HepG2 (cell line): ENCODE measurements around the gene DLL3. TPM values are rescaled to one million over a fixed set of nuclear protein-coding genes. Genes with fewer than 3 reads are reported as not detected.

ENCODE experiments used
- DMAP1 ChIP-seq: IDR thresholded peaks from 2 replicates; pipeline ENCODE4 v1.6.1; 2016
- E2F5 ChIP-seq: sonication (generic); formaldehyde crosslinking; conservative IDR thresholded peaks from 2 replicates; pipeline ENCODE4 v1.4.0; 2020; ENCODE audit warnings: missing genetic modification reagents
- HCFC1 ChIP-seq: fragments of 150-350 bp; IDR thresholded peaks from 2 replicates; pipeline ENCODE4 v1.6.1; 2014; ENCODE audit warnings: low read depth, low read length
- IKZF4 ChIP-seq: sonication (generic); formaldehyde crosslinking; IDR thresholded peaks from 2 replicates; pipeline ENCODE4 v1.5.1; 2020; ENCODE audit warnings: borderline replicate concordance, mild to moderate bottlenecking, low read depth, missing genetic modification reagents; ENCODE audit errors: not compliant biosample characterization
- MXI1 ChIP-seq: IDR thresholded peaks from 3 replicates; pipeline ENCODE4 v1.6.1; 2012; ENCODE audit warnings: low read depth, low read length, inconsistent platforms, borderline replicate concordance
- PRMT3 ChIP-seq: sonication (generic); formaldehyde crosslinking; IDR thresholded peaks from 2 replicates; pipeline ENCODE4 v1.8.1; 2022; ENCODE audit warnings: low read depth, mild to moderate bottlenecking, moderate library complexity, missing genetic modification reagents, borderline replicate concordance
- RAD51 ChIP-seq: fragments of 450-650 bp; IDR thresholded peaks from 2 replicates; pipeline ENCODE4 v1.6.1; 2016; ENCODE audit warnings: borderline replicate concordance
- RFX3 ChIP-seq: IDR thresholded peaks from 2 replicates; pipeline ENCODE4 v1.6.1; 2016; ENCODE audit warnings: missing biosample characterization, missing genetic modification reagents
- SIN3B ChIP-seq: fragments of 150-350 bp; IDR thresholded peaks from 2 replicates; pipeline ENCODE4 v1.6.1; 2014; ENCODE audit warnings: low read length
- ZBTB26 ChIP-seq: IDR thresholded peaks from 2 replicates; pipeline ENCODE4 v1.6.1; 2016; ENCODE audit warnings: missing compliant biosample characterization, missing genetic modification reagents, borderline replicate concordance
- ZBTB34 ChIP-seq: sonication (generic); formaldehyde crosslinking; IDR thresholded peaks from 2 replicates; pipeline ENCODE4 v1.8.0; 2022; ENCODE audit warnings: mild to moderate bottlenecking, missing genetic modification reagents
- ZBTB7A ChIP-seq: sonication (generic); formaldehyde crosslinking; IDR thresholded peaks from 2 replicates; pipeline ENCODE4 v1.8.0; 2022; ENCODE audit warnings: mild to moderate bottlenecking, missing genetic modification reagents
- ZFP1 ChIP-seq: IDR thresholded peaks from 2 replicates; pipeline ENCODE4 v1.6.1; 2016
- ZNF281 ChIP-seq: sonication (generic); formaldehyde crosslinking; IDR thresholded peaks from 2 replicates; pipeline ENCODE4 v1.4.0; 2020; ENCODE audit warnings: missing genetic modification reagents, borderline replicate concordance
- ZNF687 ChIP-seq: sonication (generic); formaldehyde crosslinking; IDR thresholded peaks from 2 replicates; pipeline ENCODE4 v1.5.1; 2020; ENCODE audit warnings: mild to moderate bottlenecking, missing genetic modification reagents, moderate library complexity
- ZNF766 ChIP-seq: sonication (generic); formaldehyde crosslinking; IDR thresholded peaks from 2 replicates; pipeline ENCODE4 v1.5.0; 2020; ENCODE audit warnings: missing genetic modification reagents, borderline replicate concordance
- ZNF777 ChIP-seq: sonication (generic); formaldehyde crosslinking; IDR thresholded peaks from 2 replicates; pipeline ENCODE4 v1.4.0; 2020; ENCODE audit warnings: missing genetic modification reagents
- polyA plus RNA-seq, 8 experiments: library from polyadenylated mRNA; depleted of rRNA in 3 of 8; stranded (reverse) in 7 of 8; unstranded in 1 of 8; fragments of >200 nt; fragmentation: Illumina TruSeq in 4 of 8; extraction: Trizol in 4 of 8; gene quantifications; 2 replicates each; pipeline versions ENCODE4 v1.2.1 to v1.2.3, GENCODE V29; 2011 to 2016; ENCODE audit warnings: low read depth in 4 of 8, missing spikeins in 1 of 8, mixed read lengths in 1 of 8; ENCODE audit not compliant: insufficient read depth in 1 of 8
- total RNA-seq, 5 experiments: library from RNA; depleted of rRNA; stranded (reverse); fragments of >200 nt; fragmentation: Illumina TruSeq; extraction: Trizol; gene quantifications; 2 replicates each; pipeline ENCODE4 v1.2.3, GENCODE V29; 2016; ENCODE audit warnings: low read depth in 1 of 5

The DLL3 gene
- total and polyA plus RNA-seq, 2 of the 13 experiments (the other 11 are each of a cell fraction or from before 2014, with no cell fraction given) = 0.35 to 0.55 TPM

- peak; percentile 27; the same call in 1 of the 2 replicates for TF ChIP-seq ZNF687 (CRISPR knock-in tag)
- no peak for TF ChIP-seq SIN3B
- TF ChIP-seq ZNF777 (CRISPR knock-in tag) = peak; percentile 61
- no peak for TF ChIP-seq ZBTB7A (CRISPR knock-in tag)
- no peak for TF ChIP-seq PRMT3 (CRISPR knock-in tag)
- TF ChIP-seq ZNF766 (CRISPR knock-in tag) = no peak
- no peak for TF ChIP-seq ZBTB34 (CRISPR knock-in tag)
- TF ChIP-seq HCFC1 = no peak
- no peak for TF ChIP-seq RFX3 (CRISPR knock-in tag)
- no peak for TF ChIP-seq IKZF4 (CRISPR knock-in tag)
- no peak for TF ChIP-seq DMAP1 (CRISPR knock-in tag)
- no peak for TF ChIP-seq ZBTB26
- TF ChIP-seq ZNF281 (CRISPR knock-in tag) = no peak
- TF ChIP-seq E2F5 (CRISPR knock-in tag) = no peak
- TF ChIP-seq ZFP1 (CRISPR knock-in tag) = no peak
- no peak for TF ChIP-seq RAD51
- TF ChIP-seq MXI1 = no peak
Observed at GRCh38 chr19:39515551-39516191, 16.9 kb downstream of the DLL3 start (continued).
